Skeletal muscle cell (primary cell): ENCODE results near the gene MRPL39.
"Not testable (repeated sequence)": the region's sequence is repeated elsewhere in the genome, so short reads cannot be mapped to it uniquely, and the experiment has no call there.

Experiments used
- DNase-seq: peaks from one replicate; pipeline ENCODE4 v3.0.0-alpha.2; 2010; ENCODE audit warnings: low read depth
- H3K4me3 ChIP-seq: 2 replicates; pipeline ENCODE4 v1.5.1; 2011; ENCODE audit warnings: low read depth, mild to moderate bottlenecking, control low read depth, low read length, moderate library complexity

The MRPL39 gene

DNA sequence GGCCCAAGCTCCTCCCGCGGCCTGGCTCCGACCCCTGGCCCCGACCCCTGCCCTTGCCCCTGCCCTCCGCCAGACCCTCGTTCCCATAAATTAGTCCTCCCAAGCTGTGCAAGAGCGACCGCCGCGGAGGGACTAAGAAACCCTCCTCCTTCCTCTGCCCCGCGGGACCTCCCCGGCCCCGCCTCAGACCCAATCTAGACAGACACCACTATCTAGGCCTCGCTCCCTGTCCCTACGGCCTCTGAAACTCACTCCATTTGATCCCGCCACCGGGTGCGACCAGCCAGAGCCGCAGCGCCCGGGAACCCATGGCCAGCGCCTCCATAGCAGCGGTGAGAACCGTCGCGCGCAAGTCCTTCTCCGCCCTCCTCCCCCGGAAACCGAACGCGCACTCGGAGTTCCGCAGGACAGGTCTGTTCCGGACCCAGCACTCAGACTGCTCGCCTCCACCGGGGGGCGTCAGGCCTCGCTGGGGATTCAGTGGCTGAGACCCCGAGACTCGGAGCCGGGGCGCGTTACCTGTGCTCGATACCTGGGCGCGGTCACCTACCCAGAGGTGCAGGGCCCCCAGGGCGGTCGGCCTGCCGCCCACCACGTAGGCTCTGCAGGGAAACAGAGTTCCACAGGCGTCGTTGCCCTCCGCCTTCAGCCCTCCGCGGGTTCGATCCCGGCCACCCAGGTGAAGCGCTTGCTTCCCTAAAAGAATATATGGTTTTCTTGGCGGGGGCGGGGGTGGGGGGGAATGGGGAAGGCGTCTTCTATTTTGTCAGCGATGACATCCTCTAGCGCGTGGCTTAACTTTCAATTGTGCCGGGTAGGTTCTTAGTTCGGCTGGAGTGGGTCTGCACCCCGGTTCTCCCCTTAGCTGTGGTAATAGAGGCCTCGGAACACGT is at the start of gene MRPL39:
Gene MRPL39, minus strand, starts transcription at position 331 of the 893 bp plus-strand sequence. Its CDS starts 6 bp downstream, at position 325.
- peak within 1 kb of the TSS; percentile 87 for H3K4me3 ChIP-seq
- DNase-seq = peak; percentile 72

DNA sequence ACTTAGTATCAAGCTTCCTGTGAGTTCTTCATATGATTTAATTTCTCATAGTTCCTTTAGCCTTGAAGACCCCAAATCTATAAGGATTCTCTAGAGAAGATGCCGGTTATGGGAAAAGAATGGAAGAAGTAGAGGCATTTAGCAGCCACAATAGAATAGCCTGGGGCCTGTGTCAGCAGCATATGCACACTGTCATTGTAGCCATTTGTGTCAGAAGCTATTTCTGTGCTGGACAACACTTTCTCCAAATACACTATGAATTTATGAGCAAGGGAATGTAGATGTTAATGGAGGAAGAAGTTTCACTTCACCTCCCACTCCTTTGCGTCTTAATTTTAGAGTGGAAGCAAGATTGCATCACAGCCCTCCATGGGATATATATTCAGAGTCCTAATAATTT is 49.1 kb upstream of the MRPL39 start:
- H3K4me3 ChIP-seq = no peak overlapping the region
- no peak for DNase-seq

DNA sequence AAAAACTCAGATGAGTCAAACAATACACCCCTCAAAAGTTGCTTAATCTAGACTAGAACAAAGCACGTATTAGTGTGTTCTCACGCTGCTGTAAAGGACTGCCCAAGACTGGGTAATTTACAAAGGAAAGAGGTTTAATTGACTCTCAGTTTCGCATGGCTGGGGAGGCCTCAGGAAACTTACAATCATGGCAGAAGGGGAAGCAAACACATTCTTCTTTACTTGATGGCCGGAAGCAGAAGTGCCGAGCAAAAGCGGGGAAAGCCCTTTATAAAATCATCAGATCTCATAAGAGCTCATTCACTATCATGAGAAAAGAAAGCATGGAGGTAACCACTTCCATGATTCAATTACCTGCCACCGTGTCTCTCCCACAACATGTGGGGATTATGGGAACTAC is 41.9 kb upstream of the MRPL39 start:
- DNase-seq = no peak

GRCh38 chr21:25647647-25648046 is 40.4 kb upstream of the MRPL39 start:
- no peak overlapping the region for H3K4me3 ChIP-seq
- no peak for DNase-seq

More for the DNA sequence above, 41.9 kb upstream of the MRPL39 start:
- no peak overlapping the region for H3K4me3 ChIP-seq

GRCh38 chr21:25646474-25646873 is 39.2 kb upstream of the MRPL39 start:
- H3K4me3 ChIP-seq = no peak overlapping the region
- no peak for DNase-seq

- no peak for DNase-seq
- no peak overlapping the region for H3K4me3 ChIP-seq
Measured at GRCh38 chr21:25643486-25643885, 36.2 kb upstream of the MRPL39 start.

GRCh38 chr21:25640943-25641292 is 33.6 kb upstream of the MRPL39 start:
- H3K4me3 ChIP-seq = no peak overlapping the region
- no peak for DNase-seq

- H3K4me3 ChIP-seq = peak overlapping the region; percentile 72
- DNase-seq = no peak
Measured at GRCh38 chr21:25640202-25640942, 33.1 kb upstream of the MRPL39 start.

DNA sequence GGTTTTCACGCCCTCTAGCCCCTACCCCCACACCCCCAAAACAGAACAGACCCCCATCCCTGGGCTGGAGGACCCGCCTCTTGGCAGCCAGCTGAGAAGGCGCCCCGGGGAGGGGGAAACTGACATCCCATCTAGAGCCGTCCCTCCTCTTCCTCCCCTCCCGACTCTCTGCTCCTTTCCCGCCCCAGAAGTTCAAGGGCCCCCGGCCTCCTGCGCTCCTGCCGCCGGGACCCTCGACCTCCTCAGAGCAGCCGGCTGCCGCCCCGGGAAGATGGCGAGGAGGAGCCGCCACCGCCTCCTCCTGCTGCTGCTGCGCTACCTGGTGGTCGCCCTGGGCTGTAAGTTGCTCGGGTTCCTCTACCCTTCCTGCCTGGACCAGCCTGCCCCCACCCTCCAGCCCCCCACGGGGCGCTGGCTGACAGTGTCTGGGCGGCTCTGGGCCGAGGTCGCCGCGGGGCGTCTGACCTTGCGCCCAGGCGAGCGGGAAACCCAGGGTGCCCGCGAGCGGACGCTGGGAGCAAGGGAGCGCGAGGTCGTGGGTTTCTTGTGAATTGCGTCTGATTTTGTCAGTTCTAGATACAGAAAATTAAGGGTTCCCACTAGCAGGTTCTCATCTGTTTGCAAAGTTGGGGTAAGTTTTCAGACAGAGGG is 32.4 kb upstream of the MRPL39 start:
- H3K4me3 ChIP-seq = peak overlapping the region; percentile 72
- no peak for DNase-seq

GRCh38 chr21:25638660-25639550 is 31.6 kb upstream of the MRPL39 start, which contains the start of gene JAM2:
JAM2 (plus strand) TSS chr21:25639258; CDS start chr21:25639822, 564 bp downstream.
- peak within 1 kb of the TSS; percentile 72 for H3K4me3 ChIP-seq
- no peak for DNase-seq

GRCh38 chr21:25637851-25638659 is 30.8 kb upstream of the MRPL39 start:
- no peak overlapping the region for H3K4me3 ChIP-seq
- no peak for DNase-seq

DNA sequence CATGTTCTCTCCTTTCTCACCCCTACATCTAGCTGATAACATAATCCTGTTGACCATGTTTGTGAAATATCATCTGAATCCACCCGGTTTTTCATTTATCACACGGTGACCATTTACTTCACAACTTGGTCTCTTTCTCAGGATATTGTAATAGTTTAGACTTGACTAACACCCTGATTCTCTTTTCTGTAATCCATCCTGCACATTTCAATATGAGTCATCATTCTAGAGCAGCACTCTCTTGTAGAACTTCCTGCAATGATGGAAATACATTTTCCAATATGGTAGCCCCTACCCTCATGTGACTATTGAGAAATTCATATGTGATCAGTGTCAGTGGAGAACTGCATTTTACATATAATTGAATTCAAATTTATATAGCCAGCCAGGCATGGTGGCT is 29.4 kb upstream of the MRPL39 start:
- no peak overlapping the region for H3K4me3 ChIP-seq
- no peak for DNase-seq

GRCh38 chr21:25635310-25635709 is 28.0 kb upstream of the MRPL39 start:
- no peak for DNase-seq

GRCh38 chr21:25632296-25632695 is 25.0 kb upstream of the MRPL39 start:
- no peak overlapping the region for H3K4me3 ChIP-seq
- DNase-seq = no peak

More at GRCh38 chr21:25635310-25635709, 28.0 kb upstream of the MRPL39 start:
- no peak overlapping the region for H3K4me3 ChIP-seq

GRCh38 chr21:25626757-25627156 is 19.5 kb upstream of the MRPL39 start:
- DNase-seq = no peak
- H3K4me3 ChIP-seq = no peak overlapping the region

- H3K4me3 ChIP-seq, DNase-seq: not testable (repeated sequence)
Measured at GRCh38 chr21:25625776-25626555, 18.7 kb upstream of the MRPL39 start.

GRCh38 chr21:25625036-25625435 is 17.8 kb upstream of the MRPL39 start:
- no peak overlapping the region for H3K4me3 ChIP-seq
- no peak for DNase-seq

DNA sequence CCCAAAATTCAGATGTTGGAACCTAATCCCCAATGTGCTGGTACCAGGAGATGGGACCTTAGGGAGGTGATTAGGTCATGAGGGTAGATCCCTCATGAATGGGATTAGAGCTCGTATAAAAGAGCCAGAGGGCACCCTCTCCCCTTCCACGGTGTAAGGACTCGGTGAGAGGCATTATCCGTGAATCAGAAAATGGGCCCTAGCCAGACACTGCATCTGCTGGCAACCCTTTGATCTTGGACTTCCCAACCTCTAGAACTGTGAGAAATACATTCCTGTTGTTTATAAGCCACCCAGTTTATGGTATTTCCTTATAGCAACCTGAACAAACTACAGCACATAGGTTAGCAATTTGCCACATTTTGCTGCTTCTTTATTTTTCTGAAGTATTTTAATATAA is 17.2 kb upstream of the MRPL39 start:
- no peak overlapping the region for H3K4me3 ChIP-seq
- no peak for DNase-seq
